Stimulated activated CD4-positive, alpha-beta T cell treated with anti-CD3 and anti-CD28 coated beads, TNF-alpha, amount 100 ng/mL, for 4 hours (primary cell): ENCODE results near the gene TRPT1.
"Not testable (repeated sequence)": the region's sequence is repeated elsewhere in the genome, so short reads cannot be mapped to it uniquely, and the experiment has no call there.

Experiments used
- DNase-seq, 3 experiments: peaks; one replicate each; pipeline ENCODE4 v3.0.0-alpha.2; 2020; ENCODE audit warnings: low read depth in 3 of 3

TRPT1 gene

DNA sequence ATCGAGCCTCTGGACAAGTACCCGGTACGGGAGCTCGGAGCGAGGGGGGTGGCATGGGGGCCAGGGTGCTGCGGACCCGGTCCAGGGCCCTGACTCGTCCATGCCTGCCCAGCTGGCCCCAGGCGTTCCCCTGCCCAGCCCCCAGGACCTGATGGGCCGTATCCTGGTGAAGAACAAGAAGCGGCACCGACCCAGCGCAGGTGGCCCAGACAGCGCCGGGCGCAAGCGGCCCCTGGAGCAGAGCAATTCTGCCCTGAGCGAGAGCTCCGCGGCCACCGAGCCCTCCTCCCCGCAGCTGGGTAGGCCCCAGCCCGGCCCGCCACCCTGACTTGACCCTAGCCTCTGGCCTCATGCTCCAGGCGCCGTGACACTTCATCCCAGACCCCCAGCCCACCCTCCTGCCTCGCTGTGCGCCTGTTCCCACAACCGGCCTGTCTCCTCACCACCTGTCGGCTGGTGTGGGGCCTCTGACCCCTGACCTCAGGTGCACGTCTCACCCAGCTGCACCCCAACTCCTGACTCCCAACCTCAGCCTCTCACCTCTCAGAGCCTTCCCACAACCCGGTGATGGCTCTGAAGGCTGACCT is 33.1 kb upstream of the TRPT1 start:
- no peak for DNase-seq

DNA sequence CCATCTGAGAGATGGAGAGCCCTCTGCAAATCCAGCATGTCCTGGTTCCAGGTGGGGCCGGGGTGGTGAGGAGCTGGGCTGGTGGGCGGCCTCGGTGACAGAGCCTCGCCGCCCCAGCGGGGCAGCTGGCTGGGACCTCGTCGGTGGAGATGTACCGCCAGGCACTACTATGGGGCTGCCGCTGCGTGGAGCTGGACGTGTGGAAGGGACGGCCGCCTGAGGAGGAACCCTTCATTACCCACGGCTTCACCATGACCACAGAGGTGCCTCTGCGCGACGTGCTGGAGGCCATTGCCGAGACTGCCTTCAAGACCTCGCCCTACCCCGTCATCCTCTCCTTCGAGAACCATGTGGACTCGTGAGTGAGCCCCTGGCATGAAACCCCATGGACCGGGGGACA is 32.4 kb upstream of the TRPT1 start:
- DNase-seq = no peak

DNA sequence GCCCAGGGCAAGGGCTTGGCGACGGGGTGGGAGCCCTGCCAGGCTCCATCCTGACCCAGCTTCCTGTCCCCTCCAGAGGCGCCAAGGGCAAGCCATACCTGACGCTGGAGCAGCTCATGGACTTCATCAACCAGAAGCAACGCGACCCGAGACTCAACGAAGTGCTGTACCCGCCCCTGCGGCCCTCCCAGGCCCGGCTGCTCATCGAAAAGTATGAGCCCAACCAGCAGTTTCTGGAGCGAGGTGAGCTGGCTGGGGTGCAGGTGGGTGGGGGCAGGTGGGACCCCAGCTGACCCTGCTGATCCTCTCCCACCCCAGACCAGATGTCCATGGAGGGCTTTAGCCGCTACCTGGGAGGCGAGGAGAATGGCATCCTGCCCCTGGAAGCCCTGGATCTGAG is 30.3 kb upstream of the TRPT1 start:
- no peak for DNase-seq

DNA sequence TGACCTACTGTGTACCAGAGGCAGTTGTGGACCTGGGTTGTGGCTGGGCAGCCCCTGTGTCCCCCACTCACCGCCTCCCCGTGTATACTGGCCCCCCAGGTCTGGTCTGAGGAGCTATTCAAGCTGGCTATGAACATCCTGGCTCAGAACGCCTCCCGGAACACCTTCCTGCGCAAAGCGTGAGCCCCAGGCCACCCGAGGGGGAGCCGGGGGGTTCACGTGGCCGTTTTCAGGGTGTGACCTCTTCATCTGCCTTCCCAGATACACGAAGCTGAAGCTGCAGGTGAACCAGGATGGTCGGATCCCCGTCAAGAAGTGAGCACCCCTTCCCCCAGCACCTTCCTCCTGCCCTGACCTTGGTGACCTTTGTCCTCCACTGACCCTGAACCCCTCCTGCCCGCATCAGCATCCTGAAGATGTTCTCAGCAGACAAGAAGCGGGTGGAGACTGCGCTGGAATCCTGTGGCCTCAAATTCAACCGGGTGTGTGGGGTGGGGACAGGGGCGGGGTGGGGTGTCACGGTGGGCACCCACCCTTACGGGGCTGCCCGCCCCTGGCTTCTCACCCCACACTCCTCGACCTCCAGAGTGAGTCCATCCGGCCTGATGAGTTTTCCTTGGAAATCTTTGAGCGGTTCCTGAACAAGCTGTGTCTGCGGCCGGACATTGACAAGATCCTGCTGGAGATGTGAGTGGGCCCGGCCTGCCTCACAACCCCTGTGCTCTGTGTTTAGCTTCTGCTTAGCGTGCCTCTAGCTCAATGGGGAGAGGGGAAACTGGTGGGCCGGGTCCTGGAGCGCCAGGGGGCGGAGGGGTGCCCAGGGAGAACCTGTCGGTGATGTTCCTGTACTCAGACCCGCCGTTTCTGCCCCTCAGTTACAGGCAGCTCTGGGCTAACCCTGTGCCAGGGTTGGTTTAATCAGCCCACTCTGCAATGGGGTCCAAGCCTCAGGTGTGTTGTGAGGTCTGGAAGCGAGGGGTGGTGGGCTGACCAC is 29.4 kb upstream of the TRPT1 start:
- no peak for DNase-seq

DNA sequence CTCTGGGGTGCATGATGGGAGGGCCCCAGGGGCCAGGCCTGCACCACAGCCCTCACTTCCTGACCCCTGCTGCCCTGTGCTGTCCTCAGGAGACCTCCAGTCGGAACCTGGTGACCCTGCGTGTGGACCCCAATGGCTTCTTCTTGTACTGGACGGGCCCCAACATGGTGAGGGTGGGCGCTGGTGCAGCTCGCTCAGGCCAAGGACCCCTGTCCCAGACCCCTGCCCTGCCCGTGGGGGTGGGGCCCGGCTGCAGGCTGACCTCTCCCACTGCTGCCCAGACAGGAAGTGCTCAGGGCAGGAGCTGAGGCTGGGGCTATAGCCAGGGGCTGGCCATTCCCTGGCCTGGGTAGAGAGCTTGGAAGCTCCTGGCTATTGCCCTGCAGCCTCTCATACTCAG is 28.3 kb upstream of the TRPT1 start:
- no peak for DNase-seq

DNA sequence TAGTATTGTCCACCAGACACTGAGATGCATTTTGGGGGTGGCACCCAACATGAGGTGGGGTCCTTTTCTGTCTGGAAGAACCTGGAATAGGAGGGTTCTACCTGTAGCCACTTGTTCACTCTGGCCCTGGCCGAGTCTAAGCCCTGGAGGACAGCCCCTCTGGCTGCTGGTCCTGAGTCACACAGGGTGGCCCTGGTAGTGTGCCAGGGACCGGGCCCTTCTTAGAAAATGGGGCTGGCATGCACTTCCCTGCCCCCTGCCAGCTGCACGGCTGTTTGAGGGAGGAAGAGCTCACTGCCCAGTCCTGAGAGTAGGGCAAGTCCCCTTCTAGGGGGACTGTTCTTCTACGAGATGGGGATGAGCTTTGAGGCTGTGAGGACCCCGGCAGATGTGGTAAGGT is 27.5 kb upstream of the TRPT1 start:
- no peak for DNase-seq

DNA sequence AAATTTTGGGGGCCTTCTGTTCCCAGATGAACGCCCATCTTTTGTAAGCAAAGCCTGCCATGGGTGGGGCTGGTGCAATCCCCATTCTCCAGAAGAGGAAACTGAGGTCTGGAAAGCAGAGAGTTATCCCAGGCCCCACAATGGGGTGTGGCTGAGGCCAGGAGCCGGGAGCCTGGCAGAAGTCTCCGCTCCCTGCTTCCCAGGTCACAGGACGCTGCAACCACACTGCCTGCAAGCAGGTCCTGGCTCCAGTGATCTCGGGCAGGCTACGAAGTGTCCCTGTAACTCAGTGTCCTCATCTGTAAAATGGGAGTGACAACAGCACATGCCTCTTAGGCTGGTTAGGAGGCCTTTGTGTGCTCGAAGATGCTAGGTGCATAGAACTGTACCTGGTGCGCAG is 27.1 kb upstream of the TRPT1 start:
- no peak for DNase-seq

DNA sequence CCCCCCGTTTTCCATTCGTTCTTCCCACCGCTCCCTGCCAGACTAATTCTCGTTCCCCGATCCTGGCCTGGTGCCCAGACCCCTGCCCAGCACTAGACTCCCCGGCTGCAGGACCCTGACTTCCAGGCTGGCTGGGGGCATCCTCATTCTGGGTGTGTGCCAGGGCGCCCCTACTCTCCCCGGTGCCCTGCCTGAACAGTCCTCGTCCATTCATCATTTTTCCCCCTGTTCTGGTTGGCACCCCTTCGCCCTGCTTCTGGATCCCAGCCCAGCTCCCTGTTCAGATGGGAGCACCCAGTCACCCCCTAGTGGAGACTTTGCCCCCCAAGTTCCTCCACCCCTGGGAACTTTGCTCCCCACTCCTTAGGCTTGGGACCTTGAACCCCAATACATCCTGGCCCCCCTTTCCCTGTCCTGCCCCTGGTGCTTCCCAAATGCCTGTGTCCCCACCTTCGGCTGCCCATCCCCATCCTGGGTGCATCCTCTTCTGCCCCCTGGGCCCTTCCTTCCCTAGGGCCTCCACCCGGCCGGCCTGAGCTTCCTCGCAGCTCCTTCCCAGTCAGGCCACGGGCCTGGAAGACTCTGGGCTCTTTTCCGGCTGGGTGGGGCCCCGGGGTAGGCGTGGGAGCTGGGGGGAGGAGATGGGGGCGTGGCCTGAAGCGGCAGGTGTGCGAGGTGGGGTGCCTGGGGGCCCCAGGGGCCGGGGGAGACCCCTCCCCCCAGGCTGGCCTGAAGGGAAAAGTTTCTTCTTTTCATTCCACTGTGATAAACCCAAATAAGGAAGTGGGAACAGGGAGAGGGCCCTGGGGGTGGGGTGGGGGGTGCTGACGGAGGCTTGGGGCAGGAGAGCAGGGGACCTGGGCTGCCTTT is 26.3 kb upstream of the TRPT1 start:
- no peak for DNase-seq

DNA sequence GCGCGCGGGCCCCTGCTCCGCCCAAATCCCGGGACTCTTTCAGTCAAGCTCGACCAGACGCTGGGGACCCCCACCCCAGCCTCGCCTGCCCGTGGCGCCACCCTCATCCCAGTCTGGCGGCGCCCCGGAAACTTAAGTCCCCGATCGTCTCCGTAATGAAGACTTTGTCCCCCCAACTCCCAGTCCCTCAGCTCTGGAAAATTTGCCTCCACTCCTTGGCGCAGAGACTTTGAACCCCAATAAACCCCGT is 25.7 kb upstream of the TRPT1 start:
- no peak for DNase-seq

DNA sequence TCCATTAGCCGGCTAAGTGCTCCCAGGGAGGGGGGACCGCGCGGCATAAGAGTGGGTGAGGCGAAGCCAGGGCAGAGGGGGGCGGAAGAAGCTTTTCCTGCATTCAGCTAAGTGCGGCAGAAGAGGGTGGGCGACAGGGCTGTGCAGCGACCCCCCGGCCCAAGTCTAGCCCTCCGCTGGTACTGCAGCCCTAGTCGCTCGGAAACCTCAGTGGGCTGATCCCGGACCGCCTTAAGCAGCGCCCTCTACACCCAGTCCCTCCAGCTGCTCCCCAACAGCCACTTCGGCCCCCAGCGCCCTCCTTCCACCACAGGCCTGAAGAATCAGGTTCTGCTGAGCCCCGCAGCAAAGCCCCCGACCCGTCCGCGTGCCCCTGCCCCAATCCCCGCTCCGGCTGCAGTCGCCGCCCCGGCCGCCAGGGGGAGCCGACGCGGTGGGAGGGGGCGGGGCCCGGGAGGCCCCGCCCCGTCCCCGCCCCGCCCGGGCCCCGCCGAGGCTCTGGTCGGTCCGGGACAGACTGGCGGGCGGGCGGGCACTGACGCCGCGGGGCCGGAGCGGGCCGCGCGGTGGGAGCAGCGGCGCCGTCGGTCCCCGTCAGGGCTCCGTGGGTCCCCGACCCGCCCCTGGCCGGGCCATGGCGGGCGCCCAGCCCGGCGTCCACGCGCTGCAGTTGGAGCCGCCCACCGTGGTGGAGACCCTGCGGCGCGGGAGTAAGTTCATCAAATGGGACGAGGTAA is 25.2 kb upstream of the TRPT1 start, which contains the start of gene PLCB3:
Gene PLCB3 (plus strand): TSS at position 515 of the 737 bp plus-strand sequence. CDS start 120 bp downstream, at position 635.
- DNase-seq = peak in 2 of 3 experiments; percentile 42 to 57

DNA sequence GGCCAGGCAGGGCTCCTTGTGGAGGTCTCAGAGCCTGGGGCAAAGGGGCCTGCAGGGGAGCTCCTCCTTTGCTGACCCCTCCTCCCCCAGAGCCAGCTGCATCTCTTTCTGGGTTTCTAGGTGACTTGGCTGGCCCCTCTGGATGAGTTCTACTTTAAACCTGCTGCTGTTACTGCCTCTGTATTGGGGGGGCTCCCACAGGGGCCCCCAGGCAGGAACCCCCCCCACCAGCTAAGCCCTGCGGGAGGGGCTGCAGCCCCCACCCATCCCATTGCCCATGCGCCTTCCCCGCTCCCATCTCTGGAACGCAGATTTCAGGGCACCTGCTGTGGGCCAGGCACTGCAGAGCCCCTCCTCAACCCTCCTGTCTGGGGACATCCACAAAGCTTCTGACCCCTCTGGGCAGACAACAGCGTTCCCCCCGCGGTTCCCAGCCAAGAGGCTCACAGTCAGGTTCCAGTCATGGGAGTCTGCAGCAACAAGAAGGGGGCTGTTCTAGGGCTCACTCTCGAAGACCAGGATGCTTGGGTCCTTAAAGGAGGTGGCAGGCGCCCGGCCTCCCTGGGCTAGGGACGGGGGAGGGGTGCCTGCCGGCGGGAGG is 24.5 kb upstream of the TRPT1 start:
- no peak for DNase-seq

DNA sequence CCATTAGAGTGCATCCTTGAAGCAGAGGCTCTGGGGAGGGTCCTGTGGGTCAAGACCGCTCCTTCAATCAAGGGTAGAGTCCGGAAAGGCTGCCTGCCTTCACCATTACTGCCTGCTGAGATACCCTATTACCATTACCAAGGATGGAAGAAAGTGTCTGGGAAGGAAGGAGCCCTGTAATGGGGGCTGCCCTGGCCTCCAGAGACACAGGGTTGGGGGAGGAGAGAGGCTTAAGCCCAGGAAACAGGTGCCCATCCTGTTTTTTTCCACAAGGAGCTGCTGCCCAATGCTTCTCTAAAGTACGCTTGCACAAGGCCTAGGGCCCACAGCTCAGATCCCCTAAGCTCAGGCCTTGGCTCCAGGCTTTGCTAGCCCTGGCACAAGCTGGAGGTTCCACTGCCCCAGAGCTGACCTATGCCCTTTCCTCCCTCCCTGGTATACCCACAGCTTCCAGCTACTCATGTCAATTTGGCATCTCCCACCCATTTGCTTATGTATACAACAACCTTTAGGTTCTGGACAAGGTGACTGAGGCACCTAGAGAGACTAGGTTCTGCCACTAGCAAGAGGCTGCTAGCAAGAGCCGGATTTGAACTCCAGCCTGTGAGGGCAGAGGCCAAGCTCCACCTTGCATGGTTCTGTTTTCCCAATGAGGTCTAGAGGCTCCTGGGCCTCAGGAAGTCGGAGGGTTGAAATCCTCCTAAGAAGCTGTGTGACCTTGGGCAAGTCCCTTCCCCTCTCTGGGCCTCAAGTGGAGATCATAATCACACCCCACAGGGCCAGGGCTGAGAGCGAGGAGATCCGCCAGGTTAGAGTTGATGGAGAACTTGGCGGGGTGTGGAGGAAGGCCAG is 23.8 kb upstream of the TRPT1 start:
- DNase-seq = no peak

DNA sequence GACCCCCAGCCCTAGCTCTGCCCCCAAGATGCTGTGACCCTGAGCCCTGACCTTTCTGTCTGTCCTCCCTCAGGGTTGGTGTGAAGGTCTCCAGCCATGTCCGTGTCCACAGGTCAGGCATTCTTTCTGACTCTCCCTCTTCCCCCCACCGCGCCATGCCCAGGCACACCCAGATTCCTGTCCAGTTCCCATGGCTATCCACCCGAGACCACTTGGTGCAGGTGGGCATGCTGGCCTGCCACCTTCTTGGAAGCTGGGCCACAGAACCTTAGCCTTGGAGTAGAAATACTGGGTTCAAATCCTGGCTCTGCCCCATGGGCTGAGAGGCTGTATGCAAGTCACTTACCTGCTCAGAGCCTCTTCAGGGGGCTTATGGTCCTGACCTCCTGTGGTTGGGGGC is 23.1 kb upstream of the TRPT1 start:
- DNase-seq = no peak

DNA sequence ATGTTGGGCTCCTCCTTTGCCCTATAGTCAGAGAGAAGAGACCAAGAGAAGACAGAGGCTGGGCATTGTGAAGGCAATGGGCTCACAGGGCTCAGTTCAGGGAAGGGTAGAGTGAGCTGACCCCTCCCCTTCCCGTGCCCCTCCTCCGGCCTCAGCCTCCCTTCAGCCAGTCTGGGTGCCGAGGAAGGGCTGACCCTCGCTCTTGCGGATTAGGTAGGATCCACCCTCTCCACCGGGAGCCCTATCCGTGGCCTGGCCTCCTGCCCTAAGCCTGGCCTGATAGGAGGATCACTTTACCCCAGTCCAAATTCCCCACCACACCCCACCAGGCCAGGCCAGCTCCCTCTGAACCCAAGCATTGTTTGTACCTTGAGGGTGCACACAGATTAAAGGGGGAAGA is 22.6 kb upstream of the TRPT1 start:
- DNase-seq = no peak

DNA sequence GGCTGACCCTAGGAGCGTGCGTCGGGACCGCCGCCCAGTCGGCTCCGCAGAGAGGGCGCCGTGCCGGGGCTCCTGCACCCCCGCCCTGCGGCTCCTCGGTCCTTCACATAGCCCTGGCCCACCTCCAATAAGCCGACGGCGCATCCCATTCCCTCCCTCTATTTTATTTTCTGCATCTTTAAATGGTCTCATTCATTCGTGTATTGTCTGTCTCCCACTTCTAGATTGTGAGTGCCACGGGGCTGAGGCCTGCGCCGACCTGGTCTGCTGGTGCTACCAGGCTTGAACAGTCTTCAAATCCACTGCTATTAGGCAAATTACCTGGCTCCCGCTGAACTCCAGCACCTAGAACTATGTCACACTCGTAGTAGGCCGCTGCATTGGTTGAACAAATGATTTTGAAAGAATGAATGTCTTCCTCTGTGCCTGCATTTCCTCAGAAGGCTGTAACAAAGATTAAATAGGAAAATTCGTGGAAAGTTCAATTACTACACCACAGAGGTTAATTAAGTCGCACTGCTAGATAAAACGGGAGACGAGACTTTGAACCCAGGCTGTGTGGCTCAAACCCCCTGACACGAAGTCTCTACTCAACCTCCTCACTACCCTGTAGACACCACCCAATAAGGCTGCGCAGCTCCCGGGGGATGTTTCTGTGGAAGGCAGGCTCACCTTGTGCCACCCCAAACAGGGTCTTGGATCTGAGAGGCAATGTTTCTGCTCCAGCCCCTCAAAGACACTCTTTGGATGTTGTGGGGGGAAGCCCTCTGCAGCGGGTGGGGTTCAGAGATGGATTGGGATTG is 21.9 kb upstream of the TRPT1 start:
- DNase-seq = no peak

DNA sequence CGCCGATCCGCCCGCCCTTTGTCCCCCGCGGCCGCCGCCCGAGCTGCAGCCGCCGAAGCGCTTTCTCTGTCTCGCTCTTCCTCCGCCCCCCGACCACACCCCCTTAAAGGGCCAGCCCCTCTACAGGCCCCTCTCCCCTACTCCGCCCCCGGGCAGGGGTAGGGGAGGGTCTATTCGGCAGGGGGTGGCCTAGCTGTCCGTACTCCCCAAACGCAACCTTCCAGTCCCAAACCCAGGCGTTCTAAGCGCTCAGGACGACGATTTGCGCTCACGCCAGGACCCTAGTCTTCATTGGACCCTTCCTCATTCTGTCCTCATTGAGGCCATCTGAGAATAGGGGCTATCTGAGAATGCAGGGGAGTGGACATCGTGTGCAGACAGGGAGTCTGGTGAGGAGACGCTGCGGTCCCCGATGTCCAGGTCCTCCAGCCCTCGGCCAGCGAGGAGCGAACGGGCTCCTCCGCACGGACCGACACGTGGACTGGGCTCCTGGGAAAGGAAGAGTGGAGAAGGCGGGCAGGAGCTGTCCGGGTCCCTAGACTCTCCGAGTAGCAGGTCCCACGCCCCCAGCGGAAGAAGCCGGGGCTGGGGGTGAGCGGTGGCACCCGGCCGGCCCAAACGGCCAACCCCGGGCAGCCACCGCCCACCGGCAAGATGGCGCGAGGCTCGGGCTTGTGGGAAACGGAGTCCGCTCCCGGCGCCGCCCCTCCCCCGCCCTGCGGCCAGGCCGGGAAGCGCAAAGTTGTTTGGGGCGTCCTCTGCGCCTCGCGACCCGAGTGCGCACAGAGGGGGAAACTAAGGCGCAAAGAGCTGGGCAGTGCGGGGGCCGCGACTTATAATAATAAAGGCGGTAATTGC is 21.1 kb upstream of the TRPT1 start, which contains the start of gene PPP1R14B:
Gene PPP1R14B (minus strand): TSS at position 73 of the 858 bp plus-strand sequence. CDS start 270 bp downstream, outside the sequence.
- peak; percentile 70 to 77 (median 76) for DNase-seq

DNA sequence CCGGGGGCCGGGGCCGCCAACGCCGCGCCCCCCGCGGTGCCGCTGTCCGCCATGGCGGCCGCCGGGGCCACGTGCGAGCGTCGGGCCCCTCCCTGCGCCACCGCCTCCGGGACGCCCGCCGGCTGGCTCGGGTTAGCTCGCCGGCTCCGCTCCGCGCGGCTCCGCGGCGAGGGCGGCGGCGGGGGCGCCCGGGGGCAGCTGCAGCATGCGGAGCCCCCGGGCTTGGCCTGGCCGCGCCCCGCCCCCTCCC is 20.6 kb upstream of the TRPT1 start:
- not testable (repeated sequence) for DNase-seq

DNA sequence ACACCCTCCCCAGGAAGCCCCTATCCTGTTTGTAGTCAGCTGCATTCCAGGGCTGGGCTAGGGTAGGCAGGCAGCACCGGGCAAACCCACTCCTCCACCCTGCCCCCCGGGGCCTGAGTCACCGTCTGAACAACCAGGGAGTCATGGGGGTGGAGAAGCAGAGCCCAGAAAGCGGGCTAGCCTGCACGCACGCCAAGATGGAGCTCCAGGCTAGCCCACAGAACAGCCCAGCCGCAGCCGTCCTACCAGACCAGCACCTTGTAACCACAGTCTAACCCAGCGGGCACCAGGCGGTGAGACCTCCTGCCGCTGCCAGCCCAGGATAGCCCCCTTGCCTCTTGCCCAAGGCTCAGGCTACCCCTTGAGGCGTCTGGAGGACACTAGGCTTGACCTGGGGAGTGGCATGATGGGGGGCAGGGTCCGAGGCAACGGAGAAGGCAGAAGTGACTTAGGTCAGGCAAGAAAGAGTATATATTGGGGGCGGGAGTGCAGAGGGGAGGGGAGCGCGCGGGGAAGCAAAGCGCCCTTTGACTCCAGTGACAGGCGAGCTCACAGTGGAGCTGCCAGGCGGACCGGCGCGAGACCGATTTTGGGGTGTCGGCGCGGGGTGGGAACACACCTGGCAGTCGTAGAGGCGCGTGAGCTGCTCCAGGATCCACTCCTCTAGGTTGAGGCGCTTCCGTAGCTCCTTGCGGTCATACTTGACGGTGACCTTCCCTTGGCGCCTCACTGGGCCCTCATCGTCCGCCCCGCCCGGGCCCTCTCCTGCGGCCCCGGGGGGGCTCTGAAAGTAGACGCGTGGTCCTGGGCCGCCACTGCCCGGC is 20.0 kb upstream of the TRPT1 start:
- peak; percentile 65 to 82 (median 76) for DNase-seq
